MM.1S (cell line): ENCODE results near the gene PPP1R37.

Experiments used
- EZH2 ChIP-seq: fragments of 300-600 bp; sonication (generic); optimal IDR thresholded peaks from 2 replicates; pipeline ENCODE3; 2017; ENCODE audit warnings: low read depth, mild to moderate bottlenecking, antibody characterized with exemption, low read length, mixed read lengths
- TF ChIP-seq, protein P1 (sequence below): fragments of 300-600 bp; sonication (generic); IDR thresholded peaks from 2 replicates; pipeline ENCODE4 v1.5.1; 2016; ENCODE audit warnings: antibody characterized with exemption, low read length, mixed read lengths

DNA sequence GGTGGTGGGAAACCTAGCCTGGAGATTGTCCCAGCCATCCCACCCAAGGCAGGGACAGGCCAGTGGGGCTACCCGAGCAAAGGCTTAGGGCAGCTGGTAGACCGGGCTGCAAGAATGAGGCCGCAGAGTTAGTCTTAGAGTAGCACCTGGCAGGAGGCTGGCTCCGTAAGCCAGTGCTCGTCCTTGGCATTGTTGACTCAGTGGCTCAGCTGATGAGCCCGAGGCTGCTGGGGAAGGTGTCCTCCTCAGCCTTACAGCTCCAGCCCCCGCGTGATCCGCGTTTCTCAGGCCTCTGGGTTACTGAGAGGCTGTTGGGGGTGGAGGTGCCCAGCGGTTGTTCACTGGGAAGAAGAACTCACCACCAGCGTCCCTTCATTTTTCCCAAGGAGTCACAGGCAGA lies 24.7 kb downstream of the PPP1R37 start:
- TF ChIP-seq, protein P1, sequence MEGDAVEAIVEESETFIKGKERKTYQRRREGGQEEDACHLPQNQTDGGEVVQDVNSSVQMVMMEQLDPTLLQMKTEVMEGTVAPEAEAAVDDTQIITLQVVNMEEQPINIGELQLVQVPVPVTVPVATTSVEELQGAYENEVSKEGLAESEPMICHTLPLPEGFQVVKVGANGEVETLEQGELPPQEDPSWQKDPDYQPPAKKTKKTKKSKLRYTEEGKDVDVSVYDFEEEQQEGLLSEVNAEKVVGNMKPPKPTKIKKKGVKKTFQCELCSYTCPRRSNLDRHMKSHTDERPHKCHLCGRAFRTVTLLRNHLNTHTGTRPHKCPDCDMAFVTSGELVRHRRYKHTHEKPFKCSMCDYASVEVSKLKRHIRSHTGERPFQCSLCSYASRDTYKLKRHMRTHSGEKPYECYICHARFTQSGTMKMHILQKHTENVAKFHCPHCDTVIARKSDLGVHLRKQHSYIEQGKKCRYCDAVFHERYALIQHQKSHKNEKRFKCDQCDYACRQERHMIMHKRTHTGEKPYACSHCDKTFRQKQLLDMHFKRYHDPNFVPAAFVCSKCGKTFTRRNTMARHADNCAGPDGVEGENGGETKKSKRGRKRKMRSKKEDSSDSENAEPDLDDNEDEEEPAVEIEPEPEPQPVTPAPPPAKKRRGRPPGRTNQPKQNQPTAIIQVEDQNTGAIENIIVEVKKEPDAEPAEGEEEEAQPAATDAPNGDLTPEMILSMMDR, result no peak
- no peak for TF ChIP-seq EZH2
